Raji (cell line): ENCODE results near the gene LIMCH1.

Experiments
- POLR2A ChIP-seq: IDR thresholded peaks from 2 replicates; pipeline ENCODE4 v1.6.1; 2011; ENCODE audit warnings: low read depth, low read length, control low read depth; ENCODE audit not compliant: insufficient read depth

The LIMCH1 gene

DNA sequence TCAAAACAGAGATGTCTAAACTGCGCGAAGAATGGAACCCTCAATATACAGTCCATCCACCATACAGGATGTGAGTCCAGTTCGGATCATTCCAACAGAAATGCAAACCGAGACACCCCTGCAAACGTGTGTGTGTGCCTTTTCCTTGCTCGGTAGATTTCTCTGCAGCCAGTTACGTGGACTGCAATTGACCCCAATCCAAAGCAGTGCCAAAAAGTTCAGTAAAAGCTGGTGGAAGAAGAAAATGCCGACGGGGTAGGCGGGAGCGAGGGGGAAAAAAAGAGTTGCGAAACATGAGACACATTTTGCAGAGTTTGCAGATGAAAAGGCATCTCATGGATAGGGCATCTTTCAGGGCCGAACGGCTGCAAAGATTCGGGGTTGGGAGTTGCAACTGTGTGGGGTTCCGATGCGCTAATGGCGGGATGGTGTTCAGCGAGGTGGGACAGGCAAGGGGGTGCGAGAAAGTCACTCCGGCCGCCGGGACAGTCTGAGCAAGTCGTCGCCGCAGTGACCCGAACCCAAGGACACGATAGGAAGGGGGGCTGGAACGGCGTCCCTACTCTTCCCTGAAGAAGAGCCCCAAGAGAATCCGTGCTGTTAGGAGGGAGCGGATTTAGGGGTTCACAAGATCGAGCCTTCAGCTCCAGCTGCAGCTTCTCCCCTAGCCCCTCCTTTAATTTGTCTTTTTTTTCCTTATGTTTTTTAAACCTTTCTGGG lies 206.8 kb downstream of the LIMCH1 start:
- TF ChIP-seq POLR2A, result no peak

DNA sequence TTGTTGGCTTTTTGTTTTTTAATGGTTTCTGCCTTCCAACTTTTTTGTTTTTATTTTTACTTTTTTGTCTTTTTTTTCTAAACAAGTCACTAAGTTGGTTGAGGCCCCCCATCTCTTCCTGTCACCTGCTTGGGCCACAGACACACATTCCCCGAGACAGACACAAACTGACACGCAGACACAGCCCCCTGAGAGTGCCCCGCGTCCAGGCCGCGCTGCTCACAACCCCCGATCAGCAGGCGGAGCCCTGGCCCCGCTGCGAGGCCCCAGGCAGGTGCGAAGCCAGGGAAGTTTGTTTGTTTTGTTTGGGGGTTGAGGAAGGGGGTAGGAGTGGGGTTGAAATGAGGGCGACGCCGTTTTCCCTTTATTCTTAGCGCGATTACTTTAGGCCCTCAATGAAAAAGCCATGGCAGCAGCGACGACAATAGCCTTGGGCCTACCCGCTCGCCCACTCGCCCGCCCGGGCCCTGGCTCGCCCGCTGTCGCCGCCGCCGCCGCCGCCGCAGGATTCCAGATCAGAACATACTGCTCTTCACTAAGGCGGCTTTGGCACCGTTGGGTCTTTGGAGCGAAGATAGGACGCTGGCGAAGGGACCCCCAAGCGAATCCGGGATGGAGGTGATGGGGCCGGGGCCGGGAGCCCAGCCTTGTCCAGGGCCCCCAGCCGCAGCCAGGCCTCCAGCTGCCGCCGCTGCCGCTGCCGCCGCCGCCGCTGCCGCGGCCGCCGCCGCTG lies 207.5 kb downstream of the LIMCH1 start:
- no peak for TF ChIP-seq POLR2A

DNA sequence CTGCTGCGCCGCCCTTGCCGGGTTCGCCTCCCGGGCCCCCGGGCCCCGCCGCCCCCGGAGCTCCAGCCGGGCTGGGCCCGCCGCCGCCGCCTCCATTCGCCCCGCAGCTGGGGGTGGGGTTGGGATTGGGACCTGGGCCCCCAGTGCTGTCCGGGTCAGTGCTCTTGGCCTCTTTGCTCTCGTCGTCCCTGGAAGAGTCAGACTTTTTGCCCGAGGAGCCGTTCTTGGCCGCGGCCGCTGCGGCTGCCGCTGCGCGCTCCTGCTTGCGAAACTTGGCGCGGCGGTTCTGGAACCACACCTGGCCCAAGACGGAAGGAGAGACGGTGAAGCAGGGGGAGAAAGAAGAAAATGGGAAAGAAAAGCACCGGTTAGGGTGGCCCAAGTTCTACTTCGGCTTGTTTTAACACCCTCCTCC lies 208.1 kb downstream of the LIMCH1 start:
- no peak for TF ChIP-seq POLR2A

DNA sequence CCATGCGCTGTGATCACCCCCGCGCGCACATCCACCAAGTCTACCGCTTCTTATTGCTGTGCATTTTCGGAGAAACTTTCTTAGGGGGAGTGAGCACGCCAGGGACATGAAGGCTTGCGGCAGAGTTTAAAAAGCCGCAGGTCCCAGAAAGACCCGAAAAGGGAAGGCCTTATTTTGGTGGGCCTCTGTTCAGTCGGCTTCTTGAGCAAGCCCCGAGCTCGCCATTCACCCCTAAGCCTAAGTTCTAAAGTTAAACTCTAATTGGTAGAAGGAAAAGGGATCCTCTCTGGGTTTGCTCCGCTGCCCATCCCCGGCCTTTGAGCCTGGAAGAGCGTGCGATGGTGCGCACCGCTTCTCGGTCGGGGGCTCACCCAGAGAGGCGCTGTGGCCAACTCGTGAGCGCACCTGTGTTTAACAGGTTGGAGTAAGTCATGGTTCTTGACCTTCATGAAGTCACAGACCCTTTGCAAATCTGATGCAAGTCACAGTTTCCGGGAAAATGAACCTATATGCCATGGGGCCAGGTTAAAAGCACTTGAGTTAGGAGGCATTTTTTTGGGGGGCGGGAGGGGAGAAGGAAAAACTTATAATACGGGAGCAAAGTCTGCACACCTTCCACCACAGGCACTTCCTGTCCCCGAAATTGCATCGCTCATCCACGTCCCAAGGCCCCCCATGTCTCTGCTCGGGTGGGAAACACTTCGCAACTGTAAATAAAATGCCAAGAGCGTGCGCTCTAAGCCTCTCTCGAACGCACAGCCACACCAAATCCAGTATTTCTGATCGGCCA lies 208.7 kb downstream of the LIMCH1 start:
- TF ChIP-seq POLR2A, result no peak

DNA sequence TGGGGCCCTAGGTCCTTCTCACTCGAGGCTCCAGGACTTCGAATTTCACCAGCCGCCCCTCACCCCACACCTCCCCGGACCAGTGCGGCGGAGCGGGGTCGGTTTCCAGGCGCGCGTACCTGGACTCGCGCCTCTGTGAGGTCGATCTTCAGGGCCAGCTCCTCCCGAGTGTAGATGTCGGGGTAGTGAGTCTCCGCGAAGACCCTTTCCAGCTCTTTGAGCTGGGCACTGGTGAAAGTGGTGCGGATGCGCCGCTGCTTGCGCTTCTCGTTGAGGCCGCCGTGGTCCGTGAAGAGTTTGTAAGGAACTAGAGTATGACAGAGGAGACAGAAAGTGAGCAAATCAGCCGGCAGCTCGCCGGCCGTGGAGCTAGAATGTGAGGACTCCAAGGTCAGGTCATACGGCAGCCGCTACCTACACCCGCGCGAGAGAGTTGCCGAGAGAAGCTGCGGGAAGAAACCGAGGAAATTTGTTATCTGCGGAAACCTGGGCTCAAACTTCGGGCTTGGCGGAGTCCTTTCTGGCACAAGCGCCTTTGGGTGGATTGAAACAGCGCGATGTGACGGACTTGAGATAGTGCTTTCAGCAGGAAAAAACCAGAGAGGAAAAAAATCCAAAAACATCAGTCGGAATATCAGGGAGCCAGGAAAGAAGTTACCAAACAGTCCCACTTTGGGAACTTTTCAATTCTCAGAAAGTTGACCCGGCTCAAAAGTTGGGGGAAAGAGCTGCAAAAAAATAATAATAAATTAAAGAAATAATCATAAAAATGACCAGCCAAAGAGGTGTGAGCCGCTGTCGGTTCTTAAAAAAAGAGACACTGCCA lies 209.5 kb downstream of the LIMCH1 start:
- no peak for TF ChIP-seq POLR2A

DNA sequence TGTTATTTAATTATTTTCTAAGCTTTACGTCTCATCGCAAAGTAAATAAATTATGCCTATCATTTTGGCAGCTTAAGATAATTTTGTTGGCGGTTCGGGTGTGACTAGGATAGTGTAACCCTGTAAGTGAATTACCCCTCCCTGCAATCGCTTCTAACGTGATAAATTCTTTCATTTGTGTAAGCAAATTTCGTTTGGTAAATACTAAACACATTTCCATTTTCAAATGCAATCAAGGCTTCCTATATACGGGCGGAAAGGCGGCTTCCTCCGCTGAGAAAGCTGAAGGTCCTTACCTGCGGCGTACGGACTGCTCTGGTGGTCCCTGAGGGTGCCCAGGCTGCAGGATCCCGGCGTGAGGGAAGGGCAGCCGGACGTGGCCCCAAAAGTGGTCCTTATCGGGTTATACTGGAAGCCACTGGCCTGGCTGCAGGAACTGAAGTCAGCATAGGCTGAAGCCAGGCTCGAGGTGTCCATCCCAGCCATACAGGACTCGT lies 210.2 kb downstream of the LIMCH1 start:
- TF ChIP-seq POLR2A, result no peak

DNA sequence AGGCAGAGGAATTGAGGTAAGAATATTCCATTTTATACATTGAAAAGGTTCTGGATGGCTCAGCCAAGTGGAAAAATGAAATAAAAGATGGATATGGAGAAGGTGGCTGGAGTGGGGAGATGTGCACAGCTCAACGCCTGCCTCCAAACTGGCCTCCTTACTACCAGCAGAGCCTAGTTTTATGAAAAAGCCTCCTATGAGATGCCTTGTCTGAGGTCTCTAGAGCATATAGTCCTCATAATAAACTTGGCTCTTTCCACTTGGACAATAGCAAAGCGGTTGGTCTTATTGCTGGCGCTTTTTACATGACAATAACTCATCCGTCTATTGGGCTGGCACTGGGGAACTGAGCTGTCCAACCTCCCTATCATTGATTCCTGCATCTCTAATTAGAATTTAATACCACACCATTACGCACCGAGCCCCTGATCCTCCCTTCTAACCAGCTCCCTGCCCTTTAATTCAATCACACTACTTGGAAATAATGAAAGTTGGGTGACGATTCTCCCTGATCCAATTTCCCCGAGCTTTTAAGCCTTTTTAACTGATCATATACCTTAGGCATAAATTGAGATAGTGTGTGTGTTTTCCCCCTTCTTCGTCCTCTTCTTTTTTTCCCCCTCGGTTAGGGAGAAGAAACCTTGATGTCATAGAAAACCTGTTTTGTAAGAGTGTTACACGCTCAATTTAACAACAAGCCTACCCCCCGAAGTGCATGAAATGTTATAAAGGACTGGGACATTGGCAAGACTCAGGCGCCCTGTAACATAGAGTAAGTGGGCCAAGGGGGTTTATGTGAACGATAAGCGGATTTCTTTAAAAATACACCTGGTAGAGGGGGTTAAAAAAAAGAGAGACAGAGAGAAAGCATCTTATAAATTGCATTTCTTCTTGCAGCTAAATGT lies 210.9 kb downstream of the LIMCH1 start, which contains the start of gene PHOX2B:
TSS of gene PHOX2B (minus strand) at position 155 of the 905 bp plus-strand sequence. CDS start at position 40, 115 bp downstream.
- TF ChIP-seq POLR2A, result no peak

DNA sequence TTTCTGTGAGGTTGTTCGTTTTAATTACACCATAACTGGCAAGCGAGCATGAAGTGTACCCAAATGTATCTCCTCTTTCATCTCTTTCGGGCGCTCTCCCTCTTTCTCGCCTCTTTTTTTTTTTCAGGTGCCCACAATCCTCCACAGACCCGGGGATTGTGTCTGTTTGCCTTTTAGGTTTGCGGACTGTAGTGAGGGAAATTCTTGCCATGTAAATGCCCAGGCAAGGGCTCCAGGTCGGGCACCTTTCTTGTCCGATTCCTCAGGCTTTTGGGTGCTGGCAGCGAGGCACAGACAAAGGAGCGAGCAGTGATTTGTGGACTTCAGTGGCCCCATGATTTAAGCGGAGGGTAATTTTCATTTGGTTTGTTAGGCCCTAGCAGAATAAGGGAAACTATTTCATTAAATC lies 211.7 kb downstream of the LIMCH1 start:
- no peak for TF ChIP-seq POLR2A
